ENCODE results near the gene CIAO3.

Gene CIAO3

DNA sequence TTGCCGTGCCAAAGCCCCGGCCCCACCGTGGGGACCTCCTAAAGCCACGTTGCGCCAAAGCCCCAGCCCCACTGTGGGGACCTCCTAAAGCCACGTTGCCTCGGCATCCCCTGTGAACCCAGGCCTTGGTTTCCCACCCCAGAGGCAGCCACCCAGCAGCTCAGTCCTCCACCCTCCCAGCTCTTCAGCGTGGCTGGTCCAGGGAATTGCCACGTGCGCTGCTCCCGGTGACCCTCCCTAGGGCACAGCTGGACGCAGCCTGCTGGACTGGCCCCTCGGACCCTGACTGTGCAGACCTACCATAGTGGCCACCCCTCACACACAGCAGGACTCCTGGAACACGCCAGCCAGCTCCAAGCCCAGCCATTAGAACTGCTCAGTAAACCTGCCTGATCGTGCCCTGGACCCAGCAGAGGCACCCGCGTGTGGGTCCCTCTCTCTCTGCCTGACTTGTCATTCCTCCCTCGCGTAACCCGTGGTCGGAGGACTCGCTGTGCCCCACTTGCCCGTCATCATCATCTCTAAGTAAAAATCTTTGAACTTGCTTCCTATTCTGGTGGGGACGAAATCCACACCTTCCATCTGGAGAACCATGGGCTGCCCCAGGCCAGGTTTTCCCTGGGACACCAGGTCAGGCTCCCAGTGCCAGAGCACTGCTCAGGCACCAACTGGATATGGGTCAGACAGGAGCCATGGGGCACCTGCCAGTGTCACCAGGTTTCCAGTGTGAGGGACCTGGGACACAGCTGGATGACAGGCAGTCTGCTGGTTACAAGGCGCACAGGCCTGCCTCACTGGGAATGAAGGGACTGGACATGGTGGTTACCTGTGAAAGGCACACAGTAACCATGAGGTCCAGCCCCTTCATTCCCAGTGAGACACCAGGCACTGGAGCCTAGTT lies 5.6 kb downstream of the CIAO3 start:
- no peak for DNase-seq (ENCODE audit: low spot score)

DNA sequence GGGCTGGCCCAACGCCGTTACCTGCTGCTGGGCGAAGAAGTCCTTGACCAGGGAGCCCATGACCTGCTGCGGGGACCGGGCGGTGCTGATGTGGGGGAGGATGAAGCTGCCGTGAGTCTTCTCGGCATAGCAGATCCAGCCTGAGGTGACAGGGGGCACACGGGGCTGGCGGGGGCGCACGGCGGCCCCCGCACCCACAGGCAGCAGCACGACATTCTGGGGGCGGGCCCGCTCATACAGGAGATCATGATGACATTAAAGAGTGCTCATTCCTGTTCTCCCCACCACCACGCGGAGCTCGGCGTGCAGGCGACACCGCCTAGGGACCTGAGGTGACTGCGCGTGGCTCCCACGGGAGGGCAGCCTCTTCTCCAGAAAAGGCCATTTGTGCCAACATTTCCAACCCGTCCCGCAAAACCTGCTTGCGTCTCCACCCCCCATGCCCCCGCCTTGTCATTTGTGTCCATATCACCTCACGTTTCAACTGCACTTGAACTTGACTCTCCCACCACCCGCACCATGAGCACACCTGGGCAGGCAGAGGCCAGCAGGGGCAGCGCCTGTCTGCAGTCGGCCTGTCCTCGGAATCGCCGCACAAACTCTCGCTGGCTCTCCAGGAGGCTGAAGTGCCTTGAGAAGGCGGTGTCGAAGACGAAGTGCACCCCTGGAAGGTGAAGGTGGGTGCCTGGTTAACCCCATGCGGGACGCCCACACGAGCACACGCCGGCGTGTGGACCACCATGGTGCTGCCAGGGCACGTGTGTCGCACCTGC lies 6.4 kb downstream of the CIAO3 start:
- no peak for DNase-seq (ENCODE audit: low spot score)

DNA sequence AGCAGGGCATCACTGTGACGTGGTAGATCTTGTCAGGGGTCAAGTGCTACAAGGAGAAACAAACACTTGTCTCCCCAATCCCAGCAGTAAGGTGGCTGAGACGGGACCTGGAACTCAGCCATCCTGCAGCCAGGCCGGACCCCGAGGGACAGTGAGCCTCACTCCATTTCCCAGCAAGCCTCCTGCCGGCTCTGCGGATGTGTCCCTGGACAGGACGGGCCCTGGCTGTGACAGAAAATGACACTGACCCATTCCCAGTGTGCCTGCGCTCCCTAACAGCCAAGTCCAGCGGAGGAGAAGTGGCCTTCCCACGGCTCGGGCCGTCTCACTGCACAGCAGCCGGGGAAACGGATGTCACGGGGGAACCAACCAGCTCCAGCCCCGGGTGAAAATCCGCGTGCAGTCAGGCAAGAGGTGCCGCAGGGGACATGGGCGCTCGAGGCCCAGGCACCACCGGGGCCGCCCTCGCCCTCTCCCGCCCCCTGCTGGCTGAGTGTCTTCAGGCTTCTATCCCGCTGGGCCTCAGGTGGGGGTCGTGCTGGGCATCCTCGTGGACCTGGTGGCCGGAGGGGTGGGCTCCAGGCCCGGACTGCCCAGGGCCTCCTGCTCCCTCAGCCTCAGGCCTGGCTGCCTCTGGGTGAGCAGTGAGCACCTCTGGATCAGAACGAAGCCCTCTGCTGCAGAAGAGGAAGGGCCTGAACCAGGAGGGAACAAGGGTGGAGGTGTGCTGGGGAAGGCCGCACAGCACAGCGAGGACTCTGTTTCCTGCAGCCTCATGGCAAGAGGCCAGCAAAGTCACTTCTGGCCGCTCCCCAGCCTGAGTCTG lies 7.2 kb downstream of the CIAO3 start:
- DNase-seq (ENCODE audit: low spot score): no peak

DNA sequence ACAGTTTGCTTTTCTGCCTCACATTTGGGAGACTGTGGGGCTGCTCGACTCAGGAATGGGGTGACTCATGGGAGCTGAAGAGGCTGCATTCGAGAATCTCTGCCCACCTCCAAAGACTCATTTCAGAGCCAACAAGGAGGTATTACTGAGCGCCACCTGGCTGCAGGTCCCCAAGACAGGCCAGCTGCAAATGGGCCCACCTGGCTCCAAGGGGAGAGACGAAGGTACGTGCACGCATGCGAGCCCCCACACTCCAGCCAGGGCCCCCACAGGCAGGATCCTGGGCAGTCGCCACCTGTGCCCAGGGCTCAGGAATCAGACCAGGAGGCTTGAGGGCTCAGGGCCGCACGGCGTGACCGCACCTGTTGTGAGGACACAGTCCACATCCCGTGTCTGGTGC lies 7.9 kb downstream of the CIAO3 start:
- no peak for DNase-seq (ENCODE audit: low spot score)

DNA sequence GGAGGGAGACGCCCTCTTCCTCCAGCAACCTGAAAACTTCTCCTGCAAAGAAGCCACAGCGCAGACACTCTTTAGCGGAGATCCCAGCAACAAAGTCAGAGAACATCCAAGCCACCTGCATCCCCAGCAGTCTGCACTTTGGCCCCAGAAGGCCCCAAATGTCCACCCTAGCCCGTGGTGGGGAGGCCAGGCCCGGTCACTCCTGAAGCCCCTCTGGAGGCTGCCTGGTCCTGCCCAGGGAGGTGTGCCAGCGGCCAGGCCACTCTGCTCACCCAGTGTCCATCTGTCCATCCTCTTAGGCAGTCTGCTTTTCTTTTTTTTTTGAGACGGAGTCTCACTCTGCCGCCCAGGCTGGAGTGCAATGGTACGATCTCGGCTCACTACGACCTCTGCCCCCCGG lies 8.5 kb downstream of the CIAO3 start:
- no peak for DNase-seq (ENCODE audit: low spot score)

DNA sequence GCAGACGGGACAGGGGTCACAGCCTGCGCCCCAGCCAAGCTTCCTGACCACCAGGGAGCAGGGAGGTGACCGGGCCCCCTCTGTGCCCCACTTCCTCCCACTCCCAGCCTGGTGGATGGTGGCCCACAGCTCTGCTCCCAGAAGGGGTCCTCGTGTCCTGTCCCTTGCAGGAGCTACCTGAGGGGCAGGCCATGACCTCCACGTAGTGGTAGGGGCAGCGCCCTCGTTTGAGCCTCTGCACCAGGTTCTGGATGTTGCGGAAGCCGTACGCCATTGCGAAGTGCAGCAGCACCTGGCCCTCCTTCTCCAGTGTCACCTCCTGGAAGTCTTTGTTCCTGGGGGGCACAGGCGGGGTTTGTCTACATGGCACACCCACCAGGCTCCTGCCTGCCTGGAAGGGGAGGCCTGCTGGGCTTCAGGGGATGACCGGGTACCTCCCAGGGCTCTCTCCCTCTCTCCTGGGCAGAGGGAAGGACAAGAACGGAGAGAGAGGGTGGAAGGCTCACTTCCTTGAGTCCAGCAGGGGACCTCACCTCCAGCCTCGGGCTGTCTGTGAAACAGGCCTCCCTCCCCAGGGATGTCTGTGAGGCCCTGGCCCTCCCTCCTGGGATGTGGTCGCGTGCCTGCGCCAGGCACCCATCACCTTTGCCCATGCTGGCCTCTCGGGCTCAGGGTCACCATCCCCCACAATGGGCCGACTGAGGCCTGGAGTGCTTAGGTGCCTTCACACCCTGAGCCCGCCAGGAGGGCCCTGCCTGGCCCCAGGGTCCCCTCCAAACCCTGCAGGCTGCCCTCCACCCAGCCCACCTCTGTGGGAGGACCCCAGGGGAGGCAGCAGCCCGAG lies 9.9 kb downstream of the CIAO3 start:
- DNase-seq (ENCODE audit: low spot score): no peak

DNA sequence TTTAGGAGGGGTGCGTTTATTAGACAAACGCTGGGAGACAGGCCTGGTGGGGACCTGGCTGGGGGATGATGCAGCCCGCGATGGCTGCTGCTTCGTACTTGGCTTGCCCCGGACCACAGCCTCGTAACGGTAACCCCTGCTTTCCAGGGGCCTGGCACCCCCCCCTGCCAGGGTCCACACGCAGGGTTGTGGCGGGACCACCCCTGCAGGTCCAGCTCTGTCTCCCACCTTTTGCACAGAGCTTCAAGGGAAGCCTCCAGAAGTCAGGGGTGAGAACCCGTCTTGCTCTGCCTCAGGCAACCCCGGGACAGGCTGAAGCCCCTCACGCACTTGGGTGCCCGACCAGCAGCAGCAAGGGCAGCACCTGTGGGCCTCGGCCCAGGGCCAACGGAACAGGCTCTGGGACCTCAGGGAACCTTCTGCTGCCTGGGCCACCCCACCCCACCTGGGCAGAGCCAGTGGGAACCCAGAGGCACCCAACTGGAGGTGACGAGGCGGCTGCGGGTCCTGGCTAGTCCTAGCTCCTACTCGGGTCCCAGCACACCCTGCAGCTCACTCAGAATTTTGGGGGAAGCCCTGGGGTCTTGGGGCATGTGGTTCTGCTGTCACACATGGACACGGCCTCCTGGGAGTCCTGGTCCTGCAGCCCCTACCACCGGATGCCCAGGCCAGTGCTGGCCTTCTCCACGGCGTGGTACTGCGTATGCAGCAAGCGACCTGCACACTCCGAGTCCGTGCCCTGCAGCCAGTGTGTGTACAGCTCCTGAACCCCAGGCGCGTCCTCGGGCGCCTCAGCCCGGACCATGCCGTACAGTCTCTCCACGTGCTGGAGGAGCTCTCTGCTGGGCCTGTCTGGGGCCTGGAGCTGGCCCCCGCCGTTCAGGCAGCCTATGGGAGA lies 10.8 kb downstream of the CIAO3 start:
- DNase-seq (ENCODE audit: low spot score): no peak

DNA sequence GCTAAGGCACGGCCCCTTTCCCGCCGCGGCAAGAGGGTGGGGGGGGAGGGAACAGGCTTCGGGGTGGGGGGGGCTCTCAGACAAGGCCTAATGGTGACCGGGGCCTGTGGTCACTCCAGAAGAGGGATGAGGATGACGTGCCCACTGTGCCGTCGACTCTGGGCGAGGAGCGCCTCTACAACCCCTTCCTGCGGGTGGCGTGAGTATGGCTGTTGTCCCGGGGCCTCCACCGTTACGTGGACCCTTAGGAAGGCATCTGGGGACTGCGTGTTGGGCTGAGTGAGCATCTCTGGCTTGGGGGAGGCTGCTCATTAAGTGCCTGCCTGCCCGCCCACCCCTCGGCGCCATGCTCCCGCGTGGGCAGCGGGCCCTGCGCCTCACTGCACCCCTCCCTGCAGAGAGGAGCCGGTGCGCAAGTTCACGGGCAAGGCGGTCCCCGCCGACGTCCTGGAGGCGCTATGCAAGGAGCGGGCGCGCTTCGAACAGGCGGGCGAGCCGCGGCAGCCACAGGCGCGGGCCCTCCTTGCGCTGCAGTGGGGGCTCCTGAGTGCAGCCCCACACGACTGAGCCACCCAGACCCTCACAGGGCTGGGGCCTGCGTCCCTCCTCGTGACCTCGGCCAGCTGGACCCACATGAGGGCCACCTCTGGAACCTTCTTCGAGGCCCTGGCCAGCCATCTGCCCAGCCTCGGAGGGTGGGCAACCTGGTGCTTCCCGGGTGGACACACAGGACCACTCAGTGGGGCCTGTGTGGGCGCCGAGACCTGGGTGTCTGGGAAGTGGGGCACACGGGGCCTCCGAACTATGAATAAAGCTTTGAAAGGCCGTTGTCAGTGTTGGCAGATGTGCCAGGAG lies 11.7 kb downstream of the CIAO3 start:
- no peak for DNase-seq (ENCODE audit: low spot score)

DNA sequence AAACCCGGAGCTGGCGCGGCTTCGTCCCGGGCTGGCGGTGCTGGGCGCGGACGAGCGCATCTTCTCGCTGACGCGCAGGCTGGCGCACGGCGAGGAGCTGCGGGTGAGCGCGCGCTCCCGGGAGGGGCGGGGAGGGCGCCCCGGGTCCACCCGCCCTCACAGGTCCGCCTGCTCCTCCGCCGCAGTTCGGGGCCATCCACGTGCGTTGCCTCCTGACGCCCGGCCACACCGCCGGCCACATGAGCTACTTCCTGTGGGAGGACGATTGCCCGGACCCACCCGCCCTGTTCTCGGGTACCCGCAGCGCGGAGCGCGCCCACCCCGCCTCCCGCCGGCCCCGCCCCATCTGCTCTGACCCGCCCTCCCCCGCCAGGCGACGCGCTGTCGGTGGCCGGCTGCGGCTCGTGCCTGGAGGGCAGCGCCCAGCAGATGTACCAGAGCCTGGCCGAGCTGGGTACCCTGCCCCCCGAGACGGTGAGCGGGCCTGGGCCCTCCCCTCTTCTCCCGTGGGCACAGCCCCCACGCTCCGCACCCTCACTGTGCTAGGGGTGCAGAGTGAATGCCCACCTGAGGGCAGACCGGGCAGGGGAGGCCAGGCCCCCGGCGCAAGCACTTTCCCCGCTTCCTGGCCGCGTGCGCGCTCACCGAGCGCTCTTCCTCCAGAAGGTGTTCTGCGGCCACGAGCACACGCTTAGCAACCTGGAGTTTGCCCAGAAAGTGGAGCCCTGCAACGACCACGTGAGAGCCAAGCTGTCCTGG lies 12.5 kb downstream of the CIAO3 start:
- DNase-seq (ENCODE audit: low spot score): peak; percentile 74

DNA sequence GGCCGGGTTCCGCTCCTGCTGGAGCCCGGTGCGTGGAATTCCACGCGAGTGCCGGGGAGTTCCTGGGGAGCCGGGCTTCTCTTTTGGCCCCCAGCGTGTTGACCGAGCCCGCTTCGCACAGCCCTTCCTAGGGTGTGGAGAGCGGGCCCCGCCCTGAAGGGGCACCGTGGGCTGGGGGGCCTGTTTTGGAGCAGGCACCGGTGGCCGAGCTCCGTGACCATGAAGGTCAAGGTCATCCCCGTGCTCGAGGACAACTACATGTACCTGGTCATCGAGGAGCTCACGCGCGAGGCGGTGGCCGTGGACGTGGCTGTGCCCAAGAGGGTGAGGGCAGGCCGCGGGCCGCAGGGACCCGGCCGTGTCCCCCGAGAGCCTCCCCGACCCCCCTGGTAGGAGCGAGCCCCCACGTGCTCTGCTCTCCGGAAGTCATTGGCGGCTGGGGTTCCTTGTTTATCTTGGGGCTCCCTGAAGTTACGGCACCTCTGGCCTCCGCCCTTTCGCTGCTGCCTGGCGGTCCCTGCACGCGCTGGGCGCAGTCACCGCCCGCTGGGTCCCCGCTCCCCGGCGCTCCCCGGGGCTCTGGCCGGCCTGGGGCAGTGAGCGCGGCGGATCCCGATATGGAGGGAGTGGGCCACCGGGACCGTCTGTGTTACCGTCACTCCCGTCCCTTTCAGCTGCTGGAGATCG lies 13.4 kb downstream of the CIAO3 start:
- DNase-seq (ENCODE audit: low spot score): peak; percentile 52

DNA sequence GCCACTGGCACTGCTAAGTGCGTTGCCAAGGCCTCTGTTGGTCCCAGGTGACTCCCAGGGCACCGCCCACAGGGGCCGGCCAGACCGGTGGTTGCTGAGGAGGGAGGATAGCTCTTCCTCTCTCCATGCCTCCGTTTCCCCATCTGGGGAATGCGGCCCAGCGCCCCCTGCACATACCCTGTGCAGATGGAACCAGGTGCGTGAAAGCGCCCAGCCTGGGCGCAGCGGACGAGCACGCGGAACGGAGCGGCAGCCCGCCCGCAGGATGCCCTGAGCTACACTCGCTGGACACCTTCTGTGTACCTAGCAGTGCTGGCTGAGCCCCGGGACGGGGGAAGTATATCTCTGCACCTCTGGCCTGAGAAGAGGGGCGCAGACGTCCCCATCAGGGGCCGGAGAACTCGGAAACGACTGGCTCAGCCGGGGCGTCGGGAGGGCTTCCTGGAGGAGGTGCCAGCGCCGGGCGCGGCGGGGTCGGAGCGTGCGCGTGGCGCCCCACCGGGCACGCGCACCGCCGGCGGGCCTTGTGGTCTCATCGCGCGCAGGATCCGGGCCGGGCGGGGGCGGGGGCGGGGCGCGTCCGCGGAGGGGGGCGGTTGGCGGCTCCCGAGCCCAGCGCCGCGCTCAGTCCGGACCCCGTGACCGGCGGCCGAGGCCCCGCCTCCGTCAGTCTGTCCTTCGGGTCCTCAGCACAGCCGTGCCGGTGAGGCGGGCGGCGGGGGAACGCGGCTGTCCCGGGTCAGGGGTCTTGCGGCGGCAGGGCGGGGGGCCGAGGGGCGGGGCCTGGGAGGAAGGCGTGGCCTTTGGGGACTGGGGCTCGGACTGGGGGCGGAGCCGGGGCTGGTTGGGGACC lies 14.1 kb downstream of the CIAO3 start, which contains the start of the genes CCDC78 and HAGHL:
TSS of gene CCDC78 (minus strand) at position 6 of the 853 bp plus-strand sequence. CDS start 76 bp downstream, outside the sequence.
TSS of gene HAGHL (plus strand) at position 669 of the 853 bp plus-strand sequence. CDS start 404 bp downstream, outside the sequence.
- DNase-seq (ENCODE audit: low spot score): peak; percentile 78

DNA sequence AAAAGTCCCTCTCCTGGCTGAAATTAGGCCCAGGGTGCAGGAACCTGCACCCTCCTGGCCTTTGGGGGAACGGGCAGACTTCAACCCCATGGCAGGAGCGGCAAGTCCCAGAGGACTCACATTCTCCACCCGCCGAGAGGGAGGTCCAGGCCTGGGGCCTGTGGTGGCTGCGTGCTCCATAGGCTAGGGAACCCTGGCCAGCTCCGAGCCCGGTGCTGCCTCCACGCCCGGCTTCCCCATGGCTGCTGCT lies 14.7 kb downstream of the CIAO3 start:
- DNase-seq (ENCODE audit: low spot score): no peak

DNA sequence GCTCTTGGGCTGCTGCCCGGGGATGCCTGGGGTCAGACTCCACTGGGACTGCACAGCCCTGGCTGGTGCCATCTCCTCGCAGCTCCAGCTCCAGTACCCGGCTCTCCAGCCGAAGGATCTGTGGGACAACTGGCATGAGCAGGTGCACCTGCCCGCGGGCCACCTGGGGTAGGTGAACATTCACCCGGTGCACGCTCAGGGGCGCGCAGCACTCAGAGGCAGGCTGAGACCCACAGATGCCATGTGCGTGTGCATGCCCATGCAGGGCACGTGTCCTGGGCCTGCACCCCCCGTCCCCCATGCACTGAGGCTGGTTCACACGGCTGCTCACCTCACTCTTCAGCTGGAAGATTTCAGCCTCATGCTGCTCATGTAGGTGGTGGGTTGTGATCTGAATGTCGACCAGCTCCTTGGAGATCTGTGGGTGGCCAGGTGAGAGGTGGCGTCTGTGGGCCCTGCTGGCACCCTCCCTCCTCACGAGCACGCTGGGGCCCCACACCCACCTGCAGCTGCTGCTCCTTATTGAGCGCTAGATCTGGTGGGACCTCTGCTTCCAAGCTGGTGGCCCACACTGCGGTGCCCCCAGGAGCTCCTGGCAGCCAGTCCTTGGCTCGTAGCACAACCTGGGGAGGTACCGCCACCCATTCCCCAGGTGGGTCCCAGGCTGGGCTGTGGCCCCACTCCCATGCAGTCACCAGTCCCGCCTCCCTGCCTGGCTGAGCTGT lies 15.2 kb downstream of the CIAO3 start:
- no peak for DNase-seq (ENCODE audit: low spot score)

DNA sequence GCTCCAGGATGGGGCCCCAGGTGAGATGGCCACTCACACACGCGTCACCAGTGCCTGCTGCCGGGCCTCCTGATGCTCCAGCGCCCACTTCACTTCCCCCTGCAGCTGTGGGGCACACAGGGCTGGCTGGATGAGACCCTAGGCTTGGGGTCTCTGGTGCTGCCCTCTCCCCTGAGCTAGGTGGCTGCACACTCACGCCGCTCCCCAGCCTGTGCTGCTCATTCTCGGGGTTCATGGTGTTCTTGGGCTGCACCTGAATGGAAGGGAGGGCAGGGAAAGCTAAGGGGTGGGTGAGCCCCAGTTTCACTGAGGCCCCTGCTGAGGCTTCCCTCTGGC lies 15.8 kb downstream of the CIAO3 start:
- no peak for DNase-seq (ENCODE audit: low spot score)

DNA sequence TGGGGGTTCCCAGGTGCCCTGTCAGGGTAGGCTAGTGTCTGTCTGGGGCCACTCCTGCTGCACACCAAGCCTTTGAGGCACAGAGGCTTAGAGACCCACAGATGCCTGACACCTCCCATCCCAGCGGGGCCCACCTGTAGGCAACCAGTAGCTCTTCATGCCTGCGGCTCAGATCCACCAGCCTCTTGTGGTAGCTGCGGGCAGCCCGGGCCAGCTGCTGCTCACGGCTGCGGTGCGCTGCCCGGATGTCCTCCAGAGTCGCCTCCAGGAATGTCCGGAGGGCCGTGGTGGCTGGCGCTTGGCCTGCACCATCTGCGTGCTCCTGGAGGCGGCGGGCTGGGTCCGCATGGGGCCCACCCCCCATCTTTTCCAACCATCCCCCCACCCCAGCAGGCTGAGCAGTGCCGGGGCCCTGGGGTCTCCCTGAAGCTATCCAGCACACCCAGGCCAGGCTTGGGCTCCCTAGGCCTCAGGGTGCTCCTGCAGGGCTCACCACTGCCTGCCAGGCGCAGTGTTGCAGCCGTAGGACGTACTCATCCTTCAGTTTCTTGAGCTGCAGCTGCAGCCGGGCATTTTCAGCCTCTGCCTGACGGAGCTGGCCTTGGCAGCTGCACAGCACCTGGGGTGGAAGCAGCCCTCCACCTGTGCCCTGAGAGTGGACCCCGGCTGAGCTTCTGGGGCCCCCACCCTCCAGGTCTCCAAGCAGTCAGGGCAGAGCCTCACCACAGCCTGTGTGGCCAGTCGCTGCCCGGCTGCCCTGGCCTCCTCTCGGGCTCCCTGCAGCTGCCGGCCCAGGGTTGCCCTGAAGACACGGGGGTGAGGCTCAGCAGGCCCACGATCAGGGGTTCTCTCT lies 16.4 kb downstream of the CIAO3 start:
- no peak for DNase-seq (ENCODE audit: low spot score)

DNA sequence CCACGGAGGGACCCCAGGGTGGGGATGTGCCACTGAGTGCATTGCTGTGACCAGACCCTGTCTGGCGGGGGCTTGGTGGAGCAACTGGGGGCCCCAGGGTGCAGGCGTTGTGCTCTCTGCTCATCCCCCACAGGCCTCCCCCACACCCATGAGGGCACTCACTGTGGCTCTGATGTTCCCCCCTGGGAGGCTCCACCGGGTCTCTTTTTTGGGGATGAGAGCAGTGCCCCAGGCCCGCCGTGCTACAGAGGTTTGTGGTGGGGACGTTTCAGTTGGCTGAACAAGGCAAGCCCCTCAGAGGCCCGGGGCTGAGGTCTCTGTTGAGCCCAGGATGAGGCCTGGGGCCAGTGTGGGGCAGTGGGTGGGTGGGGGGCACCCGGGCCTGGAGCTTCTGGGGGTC lies 17.1 kb downstream of the CIAO3 start:
- DNase-seq (ENCODE audit: low spot score): no peak

Measured in germinal center (tissue), 1 donor.